Parathyroid adenoma (tissue), 2 donors: ENCODE data around the gene MXI1.

Experiments
- H2AFZ ChIP-seq: fragments of 300-600 bp; sonication (generic); one replicate; pipeline ENCODE4 v1.7.0; 2017; ENCODE audit warnings: antibody characterized with exemption, mild to moderate bottlenecking
- H3K27ac ChIP-seq: fragments of 300-600 bp; sonication (generic); one replicate; pipeline ENCODE4 v1.7.0; 2017
- H3K27me3 ChIP-seq: fragments of 300-600 bp; sonication (generic); one replicate; pipeline ENCODE4 v1.7.0; 2017; ENCODE audit warnings: low read length; ENCODE audit not compliant: control insufficient read depth, insufficient read depth
- H3K36me3 ChIP-seq: fragments of 300-600 bp; sonication (generic); one replicate; pipeline ENCODE4 v1.7.0; 2017; ENCODE audit warnings: low read length; ENCODE audit not compliant: control insufficient read depth, insufficient read depth
- H3K4me1 ChIP-seq: fragments of 300-600 bp; sonication (generic); one replicate; pipeline ENCODE4 v1.7.0; 2017; ENCODE audit warnings: control low read depth
- H3K4me2 ChIP-seq: fragments of 300-600 bp; sonication (generic); one replicate; pipeline ENCODE4 v1.7.0; 2017; ENCODE audit warnings: low read length
- H3K4me3 ChIP-seq: fragments of 300-600 bp; sonication (generic); one replicate; pipeline ENCODE4 v1.7.0; 2017; ENCODE audit warnings: low read depth, low read length
- H3K79me2 ChIP-seq: fragments of 300-600 bp; sonication (generic); one replicate; pipeline ENCODE4 v1.7.0; 2017; ENCODE audit warnings: control low read depth
- H3K9ac ChIP-seq: fragments of 300-600 bp; sonication (generic); one replicate; pipeline ENCODE4 v1.7.0; 2017; ENCODE audit warnings: mild to moderate bottlenecking
- H3K9me3 ChIP-seq: fragments of 300-600 bp; sonication (generic); one replicate; pipeline ENCODE4 v1.7.0; 2017; ENCODE audit warnings: low read length; ENCODE audit not compliant: control insufficient read depth
- TF ChIP-seq, protein P1 (sequence below): fragments of 300-600 bp; sonication (generic); IDR thresholded peaks from one replicate; pipeline ENCODE4 v1.7.0; 2017; ENCODE audit warnings: antibody characterized with exemption, mild to moderate bottlenecking
- donor health status: primary hyperparathyroidism.

MXI1 gene

DNA sequence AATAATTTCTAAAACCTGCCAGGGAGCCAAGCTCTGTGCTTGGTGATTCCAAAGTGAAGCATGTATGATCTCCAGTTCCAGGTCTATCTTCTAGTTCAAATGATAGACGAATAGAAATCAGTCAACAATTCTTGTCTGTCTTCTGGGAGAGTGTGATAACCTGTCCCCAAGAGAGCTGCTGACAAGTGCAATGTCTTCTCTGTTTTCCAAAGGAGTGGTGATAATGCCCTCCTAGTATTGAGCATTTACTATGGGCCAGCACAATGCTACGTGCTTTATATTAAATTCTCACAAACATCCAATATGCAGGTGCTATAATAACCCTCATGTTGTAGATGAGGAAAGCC is 10.2 kb downstream of the MXI1 start:
- peaks cover 34% of the 10 kb centered on the region for H3K4me1 ChIP-seq
- no peak overlapping the region for H3K9ac ChIP-seq
- H3K36me3 ChIP-seq = no peaks in the 10 kb centered on the region
- no peak overlapping the region for H3K4me2 ChIP-seq
- TF ChIP-seq, protein P1, sequence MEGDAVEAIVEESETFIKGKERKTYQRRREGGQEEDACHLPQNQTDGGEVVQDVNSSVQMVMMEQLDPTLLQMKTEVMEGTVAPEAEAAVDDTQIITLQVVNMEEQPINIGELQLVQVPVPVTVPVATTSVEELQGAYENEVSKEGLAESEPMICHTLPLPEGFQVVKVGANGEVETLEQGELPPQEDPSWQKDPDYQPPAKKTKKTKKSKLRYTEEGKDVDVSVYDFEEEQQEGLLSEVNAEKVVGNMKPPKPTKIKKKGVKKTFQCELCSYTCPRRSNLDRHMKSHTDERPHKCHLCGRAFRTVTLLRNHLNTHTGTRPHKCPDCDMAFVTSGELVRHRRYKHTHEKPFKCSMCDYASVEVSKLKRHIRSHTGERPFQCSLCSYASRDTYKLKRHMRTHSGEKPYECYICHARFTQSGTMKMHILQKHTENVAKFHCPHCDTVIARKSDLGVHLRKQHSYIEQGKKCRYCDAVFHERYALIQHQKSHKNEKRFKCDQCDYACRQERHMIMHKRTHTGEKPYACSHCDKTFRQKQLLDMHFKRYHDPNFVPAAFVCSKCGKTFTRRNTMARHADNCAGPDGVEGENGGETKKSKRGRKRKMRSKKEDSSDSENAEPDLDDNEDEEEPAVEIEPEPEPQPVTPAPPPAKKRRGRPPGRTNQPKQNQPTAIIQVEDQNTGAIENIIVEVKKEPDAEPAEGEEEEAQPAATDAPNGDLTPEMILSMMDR = no peak
- H3K79me2 ChIP-seq = peaks cover 10% of the 10 kb centered on the region
- peak overlapping the region; percentile 30 for H3K27ac ChIP-seq
- no peaks in the 10 kb centered on the region for H3K9me3 ChIP-seq
- H3K4me3 ChIP-seq = no peak overlapping the region
- no peak overlapping the region for H2AFZ ChIP-seq
- no peaks in the 10 kb centered on the region for H3K27me3 ChIP-seq

DNA sequence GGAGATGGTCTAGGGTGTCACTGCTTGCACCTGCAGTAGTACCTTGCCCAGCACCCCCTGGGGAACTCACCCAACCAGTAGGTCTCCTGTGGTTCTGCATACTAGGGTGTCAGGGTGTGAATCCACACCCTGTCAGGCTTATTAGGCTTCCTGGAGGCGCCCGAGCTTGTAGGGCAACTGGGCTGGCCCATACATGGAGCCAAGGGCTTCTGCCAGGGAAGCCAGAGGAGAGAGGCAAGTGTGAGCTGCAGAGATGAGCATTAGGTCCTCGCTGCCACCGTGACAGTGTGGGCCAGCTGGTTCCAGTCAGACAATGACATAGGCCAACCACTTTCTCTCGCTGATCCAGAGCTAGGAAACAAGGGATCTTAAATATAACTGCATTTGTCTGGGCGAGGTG is 11.2 kb downstream of the MXI1 start:
- Histone ChIP-seq H3K36me3 (no peaks in the 10 kb centered on the region), H3K9me3 (no peaks in the 10 kb centered on the region), H2AFZ (no peak overlapping the region), H3K9ac (no peak overlapping the region), H3K79me2 (peaks cover 13% of the 10 kb centered on the region), H3K4me1 (peaks cover 35% of the 10 kb centered on the region), H3K27me3 (no peaks in the 10 kb centered on the region), H3K27ac (no peak overlapping the region), H3K4me3 (no peak overlapping the region), H3K4me2 (no peak overlapping the region)
- TF ChIP-seq, protein P1 = no peak

DNA sequence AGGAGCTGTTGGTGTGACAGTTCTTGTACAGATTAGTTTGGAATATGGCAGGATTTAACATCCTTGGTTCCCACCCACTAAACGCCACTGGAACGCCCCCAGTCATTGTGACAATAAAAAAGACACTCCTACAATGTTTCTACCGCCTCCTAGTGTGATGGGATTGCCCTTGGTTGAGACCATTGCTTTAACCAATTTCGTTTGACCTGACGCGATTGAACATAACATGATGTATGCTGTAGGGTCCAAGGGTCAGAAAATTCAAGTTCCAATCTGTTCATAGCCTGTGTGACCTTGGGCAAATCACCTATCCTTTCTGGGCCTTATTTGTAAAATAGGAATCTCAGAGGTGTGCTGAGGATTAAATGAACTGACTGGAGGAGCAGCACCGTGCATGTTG is 12.5 kb downstream of the MXI1 start:
- H3K4me3 ChIP-seq = no peak overlapping the region

DNA sequence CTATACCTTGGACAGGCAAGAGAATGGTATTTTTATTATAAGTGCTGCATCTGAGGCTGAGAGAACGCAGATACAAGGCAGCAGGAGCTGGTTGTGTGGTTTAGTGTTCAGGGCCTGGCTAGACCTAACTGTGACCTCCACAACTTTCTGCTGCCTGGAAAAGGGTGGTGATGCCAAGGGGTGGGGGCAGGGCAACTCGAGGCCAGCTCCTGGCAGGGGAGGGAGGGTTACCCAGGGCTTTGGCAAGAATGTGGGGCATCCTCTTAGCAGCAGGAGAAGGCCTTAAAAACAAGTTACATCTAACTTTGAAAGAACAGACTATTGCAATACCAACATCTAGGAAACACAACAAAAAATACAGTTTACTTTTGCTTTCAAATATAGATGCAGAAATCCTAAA is 13.0 kb downstream of the MXI1 start:
- H2AFZ ChIP-seq = no peak overlapping the region
- TF ChIP-seq, protein P1 = no peak
- H3K4me3 ChIP-seq = no peak overlapping the region
- H3K36me3 ChIP-seq = no peaks in the 10 kb centered on the region
- peaks cover 34% of the 10 kb centered on the region for H3K4me1 ChIP-seq
- peaks cover 10% of the 10 kb centered on the region for H3K79me2 ChIP-seq
- peak overlapping the region; percentile 75 for H3K27ac ChIP-seq
- no peak overlapping the region for H3K4me2 ChIP-seq
- no peaks in the 10 kb centered on the region for H3K9me3 ChIP-seq
- H3K27me3 ChIP-seq = no peaks in the 10 kb centered on the region
- no peak overlapping the region for H3K9ac ChIP-seq

More for the DNA sequence above, 12.5 kb downstream of the MXI1 start:
- H2AFZ ChIP-seq = no peak overlapping the region
- no peaks in the 10 kb centered on the region for H3K36me3 ChIP-seq
- TF ChIP-seq, protein P1 = no peak
- H3K27ac ChIP-seq = peak overlapping the region; percentile 75
- no peak overlapping the region for H3K9ac ChIP-seq
- H3K9me3 ChIP-seq = no peaks in the 10 kb centered on the region
- H3K27me3 ChIP-seq = no peaks in the 10 kb centered on the region
- H3K4me2 ChIP-seq = no peak overlapping the region
- H3K79me2 ChIP-seq = peaks cover 13% of the 10 kb centered on the region
- peaks cover 35% of the 10 kb centered on the region for H3K4me1 ChIP-seq

DNA sequence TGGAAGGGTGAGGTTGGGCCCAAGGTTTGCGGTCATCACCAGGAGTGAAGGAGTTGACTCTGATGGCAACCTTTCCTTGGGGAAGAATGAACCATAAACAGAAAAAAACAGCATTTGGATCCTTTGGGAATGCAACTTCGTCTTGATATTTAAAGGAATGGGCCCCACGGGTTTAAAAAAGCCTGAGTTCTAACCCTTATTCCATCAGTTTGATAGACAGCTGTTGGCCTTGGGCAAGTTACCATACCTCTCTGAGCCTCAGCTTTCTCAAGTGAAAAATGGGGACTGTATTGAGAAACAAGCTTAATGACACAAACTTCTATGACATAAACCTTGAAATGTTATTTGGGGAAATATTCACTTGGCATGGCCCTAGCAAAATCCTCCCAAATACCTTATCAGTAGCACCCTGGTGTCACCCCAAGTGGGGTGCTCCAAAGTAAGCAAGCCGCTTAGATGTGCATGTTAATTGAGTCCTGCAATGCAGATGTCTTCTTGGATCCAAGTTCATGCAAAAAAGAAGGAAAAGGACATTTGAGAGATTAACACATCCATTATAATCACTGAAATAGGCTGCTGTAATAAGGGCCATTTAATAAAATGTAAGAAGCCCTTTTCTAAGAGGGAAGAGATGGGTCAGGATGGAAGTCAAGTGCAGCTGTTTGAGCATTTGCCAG is 13.8 kb downstream of the MXI1 start:
- Histone ChIP-seq H3K4me1 (peaks cover 29% of the 10 kb centered on the region), H3K4me2 (peak overlapping the region; percentile 68), H3K9ac (no peak overlapping the region), H3K27me3 (no peaks in the 10 kb centered on the region), H3K4me3 (peak overlapping the region; percentile 35), H2AFZ (peak overlapping the region; percentile 68), H3K27ac (peak overlapping the region; percentile 75), H3K36me3 (no peaks in the 10 kb centered on the region), H3K9me3 (no peaks in the 10 kb centered on the region), H3K79me2 (peaks cover 8% of the 10 kb centered on the region)
- TF ChIP-seq, protein P1 = no peak
